NCI-H146 (cell line): ENCODE measurements around the gene GET4.
A peak's percentile ranks its signal among the peaks of the same experiment; 100 is the strongest.
"Not testable (repeated sequence)": the region's sequence is repeated elsewhere in the genome, so short reads cannot be mapped to it uniquely, and the experiment has no call there.

Experiments
- DNase-seq: peaks from one replicate; lab custom pipeline; 2025; lab: John Stamatoyannopoulos, UW

GET4 gene

DNA sequence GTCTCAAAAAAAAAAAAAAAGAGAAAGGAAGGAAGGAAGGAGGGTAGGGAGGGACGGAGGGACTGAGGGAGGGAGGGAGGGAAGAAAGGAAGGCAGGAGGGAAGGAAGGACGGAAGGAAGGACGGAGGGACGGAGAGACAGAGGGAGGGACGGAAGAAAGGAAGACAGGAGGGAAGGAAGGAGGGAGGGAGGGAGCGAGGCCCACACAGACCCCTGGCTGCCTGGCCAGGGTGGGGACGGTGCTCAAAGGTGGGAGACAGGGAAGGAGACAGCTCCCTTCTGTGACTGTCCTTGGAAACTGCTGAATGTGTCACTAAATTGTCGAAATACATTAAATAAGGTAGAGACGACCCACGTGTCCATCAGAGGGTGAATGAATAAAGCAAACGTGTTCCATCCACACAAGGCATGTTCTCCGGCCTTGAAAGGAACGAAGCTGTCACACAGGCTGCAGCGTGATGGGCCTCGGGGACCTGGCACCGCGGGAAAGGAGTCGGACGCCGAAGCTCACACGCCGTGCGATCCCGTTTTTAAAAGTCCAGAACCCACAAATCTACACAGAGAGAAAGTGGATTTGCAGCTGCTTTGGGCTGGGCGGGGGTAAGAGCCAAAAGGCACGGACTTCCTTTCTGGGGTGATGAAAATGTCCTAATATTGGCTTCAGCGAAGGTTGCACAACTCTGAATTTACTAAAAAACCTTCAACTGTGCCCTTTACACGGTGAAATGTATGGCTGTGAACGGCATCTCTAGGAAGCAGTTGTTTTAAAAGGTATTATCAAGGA, 54.8 kb downstream of the GET4 start:
- no peak for DNase-seq

DNA sequence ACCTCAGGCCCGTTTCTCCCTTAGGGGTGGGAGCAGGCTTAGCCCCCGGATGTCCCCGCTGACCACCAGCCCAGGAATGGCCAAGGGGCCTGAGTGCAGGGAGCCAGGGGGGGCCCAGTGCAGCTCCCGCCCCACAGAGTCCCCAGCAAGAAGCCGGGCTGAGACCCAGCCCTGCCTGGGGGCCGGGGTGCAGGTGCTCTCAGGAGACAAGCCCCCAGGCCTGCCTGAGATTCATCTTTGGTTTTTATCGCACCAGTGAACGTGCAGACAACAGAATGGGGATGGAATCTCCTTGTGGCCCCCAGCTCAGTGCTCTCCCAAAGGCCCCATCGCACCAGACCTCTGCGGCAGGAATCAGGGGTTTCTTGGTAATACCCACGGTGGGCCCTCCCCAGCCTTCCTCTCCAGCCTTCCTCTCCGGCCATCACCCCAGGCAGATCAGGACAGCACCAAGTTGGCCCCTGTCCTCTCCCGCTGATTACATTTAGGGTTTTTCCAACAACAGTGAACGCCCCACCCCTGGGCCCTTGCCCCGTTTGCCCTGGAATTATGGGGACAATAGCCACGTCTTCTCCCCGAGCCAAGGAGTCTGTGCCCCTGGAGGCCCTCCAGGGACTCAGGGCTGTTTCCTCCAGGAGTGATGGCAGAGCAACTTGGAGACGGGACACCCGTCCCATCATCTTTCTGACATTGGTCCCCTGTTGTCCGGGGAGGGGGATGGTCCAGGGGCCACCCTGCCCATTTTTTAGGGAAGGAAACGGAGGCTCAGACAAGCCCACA, 55.7 kb downstream of the GET4 start:
- DNase-seq = no peak

DNA sequence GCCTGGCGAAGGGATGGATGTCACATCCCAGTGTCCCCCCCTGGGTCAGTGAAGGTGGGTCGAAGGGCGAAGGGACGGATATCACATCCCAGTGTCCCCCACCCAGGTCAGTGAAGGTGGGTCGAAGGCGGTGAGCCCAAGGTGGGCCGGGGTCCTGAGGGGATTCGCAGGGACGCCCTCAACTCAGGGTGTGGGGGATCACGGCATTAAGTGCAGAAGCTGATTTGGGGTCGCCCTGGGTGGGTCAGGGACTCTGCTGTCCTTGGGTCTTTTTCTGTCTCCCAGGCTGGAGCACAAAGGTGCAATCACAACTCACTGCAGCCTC, 56.3 kb downstream of the GET4 start:
- no peak for DNase-seq

DNA sequence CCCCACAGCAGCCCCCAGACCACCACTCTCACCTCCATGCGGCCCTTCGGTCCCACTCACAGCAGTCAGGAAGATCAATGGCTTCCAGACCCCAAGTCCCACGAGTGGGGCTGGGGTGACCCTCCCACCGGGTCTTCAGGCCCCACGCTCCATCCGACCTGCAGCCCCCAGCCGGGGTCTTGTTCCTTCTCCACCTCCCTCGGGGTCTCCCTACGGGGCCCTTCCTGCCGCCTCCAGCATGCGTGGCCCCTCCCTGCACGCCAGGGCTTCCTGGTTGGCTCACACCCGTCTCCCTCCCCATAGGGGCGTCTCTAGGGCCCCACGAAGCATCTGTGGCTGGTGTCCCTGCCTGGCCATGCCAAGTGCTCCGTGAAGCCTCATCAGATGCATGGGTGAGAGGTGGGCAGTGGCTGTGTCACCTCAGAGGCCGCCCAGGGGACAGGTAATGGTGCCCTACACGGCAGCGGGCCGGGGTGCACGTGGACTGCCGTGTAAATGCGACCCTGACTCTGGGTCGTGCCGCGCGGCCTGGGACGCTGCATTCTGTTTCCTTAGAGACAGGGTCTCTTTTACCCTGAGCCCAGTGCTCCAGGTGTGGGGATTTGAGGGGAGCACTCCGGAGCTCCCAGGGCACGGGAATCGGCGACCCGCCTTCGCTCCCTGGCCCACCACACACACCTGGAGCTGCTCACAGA, 58.3 kb downstream of the GET4 start:
- no peak for DNase-seq

DNA sequence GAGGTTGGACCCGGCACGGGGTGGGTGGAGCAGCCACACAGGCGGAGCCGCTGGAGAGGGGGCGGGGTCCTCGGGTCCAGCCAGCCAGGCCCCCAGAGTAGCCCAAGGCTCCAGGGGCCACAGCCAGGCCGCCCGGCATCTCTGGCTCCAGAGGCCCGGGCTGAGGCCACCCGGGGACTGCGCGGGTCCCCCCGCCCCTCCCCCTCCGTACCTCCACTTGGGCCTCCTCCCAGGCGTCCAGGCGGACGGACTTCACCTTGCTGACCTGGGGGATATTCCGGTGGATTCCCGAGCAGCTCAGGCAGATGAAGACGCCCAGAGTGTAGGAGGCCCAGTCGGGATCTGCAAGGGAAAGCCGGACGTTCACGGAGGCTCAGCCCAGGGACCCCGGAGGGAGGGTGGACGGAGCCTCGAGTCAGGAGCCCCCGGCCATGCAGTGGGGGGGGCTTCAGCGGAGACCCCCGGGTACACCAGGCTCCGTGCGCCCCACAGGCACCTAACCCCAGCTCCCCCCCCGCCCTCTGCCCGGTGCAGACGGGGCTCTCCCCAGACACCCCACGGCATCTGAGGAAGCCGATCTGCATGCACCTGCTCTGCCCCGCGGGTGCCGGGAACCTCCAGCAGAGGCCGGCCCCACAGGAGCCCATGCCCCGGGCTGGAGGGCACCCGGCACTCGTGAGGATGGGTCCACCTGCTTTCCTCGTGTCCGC, 59.0 kb downstream of the GET4 start:
- DNase-seq = no peak

DNA sequence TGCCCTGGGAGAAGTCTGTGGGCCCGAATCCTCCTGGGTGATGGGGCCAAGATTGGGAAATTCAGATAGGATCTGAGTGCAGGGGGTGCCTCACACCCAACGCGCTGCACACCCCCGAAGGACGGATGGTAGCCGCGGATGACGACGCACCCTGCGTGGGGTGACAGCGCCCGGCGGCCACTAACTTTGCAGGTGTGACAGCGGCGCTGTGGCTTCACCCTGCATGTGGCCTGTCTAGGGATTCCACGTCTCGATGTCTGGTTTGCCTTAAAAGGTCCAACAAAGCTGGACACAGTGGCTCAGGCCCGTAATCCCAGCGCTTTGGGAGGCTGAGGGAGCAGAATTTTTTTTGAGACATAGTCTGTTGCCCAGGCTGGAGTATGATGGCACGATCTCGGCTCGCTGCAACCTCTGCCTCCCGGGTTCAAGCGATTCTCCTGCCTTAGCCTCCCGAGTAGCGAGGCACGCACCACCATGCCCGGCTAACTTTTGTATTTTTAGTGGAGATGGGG, 59.6 kb downstream of the GET4 start:
- no peak for DNase-seq

DNA sequence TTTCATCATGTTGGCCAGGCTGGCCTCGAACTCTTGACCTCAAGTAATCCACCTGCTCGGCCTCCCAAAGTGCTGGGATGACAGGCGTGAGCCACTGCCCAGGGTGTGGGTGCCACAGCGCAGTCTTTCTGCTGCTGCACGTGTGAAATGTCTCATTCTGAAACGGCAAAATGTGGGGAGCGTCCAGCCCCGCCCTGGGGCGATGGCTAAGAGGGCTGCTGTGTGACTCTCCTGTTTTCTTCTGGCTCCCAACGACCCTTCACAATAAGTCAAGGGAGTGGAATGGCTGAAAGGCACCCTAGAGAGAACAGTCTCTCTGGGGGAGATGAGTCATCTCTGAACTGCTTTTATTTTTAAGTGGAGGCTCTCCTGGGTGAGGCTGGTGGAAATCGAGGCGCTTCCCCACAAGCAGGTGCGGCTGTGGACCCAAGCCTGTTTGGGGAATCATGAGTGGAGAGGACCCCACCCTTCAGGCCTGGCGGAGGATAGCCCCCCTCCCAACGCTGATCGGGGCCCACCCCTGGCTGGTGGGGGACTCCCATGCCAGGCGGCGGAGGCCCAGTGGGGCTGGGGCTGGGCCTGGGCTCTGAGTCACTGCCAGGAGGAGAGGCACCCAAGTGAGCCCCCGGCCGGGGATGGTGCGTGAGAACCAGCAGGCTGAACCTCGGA, 60.2 kb downstream of the GET4 start:
- no peak for DNase-seq

DNA sequence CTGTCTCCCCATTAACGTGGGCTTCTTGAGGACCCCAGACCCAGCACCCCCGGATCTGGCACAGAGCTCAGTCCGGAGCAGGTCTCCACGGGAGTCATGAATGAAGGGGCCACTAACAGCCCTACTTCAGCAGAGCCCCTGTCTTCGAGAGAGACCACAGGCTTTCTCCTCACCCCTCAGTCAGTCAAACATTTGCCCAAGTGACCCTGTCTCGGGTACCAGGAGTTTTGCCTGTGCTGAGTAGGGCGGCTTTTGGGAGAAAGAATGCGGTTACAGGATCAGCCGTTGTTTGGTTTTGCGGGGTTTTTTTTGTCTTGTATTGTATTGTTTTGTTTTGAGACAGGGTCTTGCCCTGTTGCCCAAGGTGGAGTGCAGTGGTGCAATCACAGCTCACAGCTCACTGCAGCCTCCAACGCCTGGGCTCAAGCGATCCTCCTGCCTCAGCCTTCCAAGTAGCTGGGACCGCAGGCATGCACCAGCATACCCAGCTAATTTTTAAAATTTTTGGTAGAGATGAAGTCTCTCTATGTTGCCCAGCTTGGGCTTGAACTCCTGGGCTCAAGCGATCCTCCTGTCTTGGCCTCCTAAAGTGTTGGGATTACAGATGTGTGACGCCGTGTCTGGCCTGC, 61.6 kb downstream of the GET4 start:
- DNase-seq = no peak

DNA sequence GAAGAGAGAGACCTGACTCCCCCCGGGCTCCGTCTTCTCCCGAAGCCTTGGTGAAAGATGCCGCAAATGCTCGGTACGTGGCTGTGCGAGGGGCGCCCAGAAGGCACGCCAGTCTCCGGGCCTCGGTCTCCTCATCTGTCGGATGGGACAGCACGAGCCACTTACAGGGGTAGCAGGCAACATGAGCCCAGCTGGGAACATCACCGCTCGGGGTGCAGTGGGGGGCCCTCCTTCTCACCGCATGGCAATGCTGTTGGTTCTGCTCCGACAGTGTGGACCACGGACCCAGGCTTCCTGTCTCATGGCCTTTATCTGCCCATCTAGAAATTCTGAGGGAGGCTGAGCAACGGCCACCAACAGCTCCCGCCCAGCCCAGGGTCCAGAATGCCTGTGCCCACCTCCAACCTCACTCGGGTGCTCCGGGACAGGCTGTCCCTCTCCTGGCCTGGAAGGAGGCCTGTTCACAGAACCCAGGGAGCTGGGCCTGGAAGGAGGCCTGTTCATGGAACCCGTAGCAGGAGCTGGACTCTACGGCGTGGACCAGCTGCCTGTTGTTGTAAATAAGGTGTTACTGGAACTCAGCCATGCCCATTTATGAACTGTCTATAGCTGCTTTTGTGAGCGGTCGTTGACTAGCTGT, 62.3 kb downstream of the GET4 start:
- DNase-seq = no peak

DNA sequence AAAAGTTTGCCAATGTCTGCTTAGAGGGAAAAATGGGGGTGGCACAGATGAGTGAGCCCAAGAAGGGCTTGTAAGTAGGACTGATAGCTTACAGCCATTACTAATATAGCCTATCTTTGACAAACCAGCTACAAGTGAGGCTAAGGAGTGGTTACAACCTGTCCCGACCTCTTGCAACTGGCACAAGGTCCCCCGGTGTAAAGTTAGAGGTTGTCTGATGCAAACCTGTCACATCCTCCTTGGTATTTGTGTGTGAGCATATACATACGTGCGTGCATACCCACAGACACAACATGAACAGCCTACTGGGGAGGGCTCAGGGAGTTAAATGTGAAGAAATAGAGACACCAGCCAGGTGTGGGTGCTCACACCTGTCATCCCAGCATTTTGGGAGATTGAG, 63.5 kb downstream of the GET4 start:
- DNase-seq = no peak

DNA sequence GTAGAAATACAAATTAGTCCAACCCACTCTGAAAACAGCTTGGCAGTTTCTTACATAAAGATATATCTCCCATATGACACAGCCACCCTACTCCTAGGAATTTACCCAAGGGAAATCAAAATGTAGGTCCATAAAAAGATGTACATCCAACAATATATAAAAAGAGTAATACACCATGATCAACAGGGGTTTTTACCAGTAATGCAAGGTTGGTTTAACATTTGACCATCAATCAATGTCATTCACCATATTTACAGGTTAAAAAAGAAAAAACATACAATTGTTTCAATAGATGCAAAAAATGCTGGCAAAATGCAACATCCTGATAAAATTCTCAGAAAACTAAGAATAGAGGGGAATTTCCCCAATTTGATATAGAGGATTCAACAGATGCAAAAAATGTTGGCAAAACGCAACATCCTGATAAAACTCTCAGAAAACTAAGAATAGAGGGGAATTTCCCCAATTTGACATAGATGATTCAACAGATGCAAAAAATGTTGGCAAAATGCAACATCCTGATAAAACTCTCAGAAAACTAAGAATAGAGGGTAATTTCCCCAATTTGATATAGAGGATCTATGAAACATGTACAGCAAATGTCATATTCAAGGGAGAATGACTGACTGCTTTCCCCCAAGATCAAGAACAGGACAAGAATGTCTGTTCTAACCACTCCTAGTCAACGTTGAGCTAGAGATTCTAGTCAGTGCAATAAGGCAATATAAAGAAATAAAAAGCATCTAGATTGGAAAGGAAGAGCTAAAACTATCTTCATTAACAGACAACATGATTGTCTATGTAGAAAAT, 64.5 kb downstream of the GET4 start:
- DNase-seq = no peak

DNA sequence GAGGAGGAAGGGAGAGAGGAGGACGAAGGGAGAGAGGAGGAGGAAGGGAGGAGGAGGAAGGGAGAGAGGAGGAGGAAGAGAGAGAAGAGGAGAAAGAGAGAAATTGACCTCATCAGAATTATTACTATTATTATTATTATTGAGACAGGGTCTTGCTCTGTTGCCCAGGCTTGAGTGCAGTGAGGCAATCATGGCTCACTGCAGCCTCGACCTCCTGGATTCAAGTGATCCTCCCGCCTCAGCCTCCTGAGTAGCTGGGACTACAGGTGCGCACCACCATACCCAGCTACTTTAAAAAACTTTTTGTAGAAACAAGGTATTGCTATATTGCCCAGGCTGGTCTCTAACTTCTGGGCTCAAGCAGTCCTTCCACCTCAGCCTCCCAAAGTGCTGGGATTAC, 67.4 kb downstream of the GET4 start:
- not testable (repeated sequence) for DNase-seq

DNA sequence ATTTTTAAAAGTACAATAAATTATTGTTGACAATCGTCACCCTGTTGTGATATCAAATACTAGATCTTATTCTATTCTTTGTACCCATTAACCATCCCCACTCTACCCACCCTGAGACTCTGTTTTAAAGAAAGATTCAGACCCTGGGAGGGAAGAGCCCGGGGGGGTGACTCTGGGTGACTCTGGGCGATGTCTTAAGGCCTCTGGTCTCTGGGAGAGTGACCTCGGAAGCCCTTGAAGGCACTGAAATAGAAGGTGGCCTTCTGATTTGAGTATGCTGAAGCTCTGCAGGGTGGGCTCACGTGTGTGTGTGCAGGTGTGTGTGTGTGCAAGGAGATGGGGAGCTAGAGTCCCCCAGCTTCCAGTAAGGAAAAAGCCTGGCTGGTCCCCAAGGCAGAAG, 68.4 kb downstream of the GET4 start:
- no peak for DNase-seq

DNA sequence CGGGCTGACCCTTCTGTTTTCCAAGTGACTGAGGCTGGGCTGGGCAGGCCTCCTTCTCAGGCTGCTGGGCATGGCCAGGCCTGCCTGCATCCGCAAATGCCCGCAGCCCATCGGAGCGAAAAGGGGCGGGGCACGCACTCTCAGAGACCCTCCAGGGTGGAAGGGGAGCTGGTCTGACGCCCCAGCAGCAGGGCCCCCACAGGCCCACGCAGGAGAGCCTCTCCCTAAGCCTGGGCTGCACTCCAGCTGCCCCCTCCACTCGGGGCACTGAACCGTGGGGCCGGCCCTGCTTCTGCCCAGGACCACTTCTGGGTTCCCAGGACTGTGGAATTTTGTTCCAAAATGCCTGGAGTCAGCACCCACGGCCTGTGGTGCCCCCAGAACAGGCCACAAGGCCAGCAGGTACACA, 68.8 kb downstream of the GET4 start:
- DNase-seq = no peak

DNA sequence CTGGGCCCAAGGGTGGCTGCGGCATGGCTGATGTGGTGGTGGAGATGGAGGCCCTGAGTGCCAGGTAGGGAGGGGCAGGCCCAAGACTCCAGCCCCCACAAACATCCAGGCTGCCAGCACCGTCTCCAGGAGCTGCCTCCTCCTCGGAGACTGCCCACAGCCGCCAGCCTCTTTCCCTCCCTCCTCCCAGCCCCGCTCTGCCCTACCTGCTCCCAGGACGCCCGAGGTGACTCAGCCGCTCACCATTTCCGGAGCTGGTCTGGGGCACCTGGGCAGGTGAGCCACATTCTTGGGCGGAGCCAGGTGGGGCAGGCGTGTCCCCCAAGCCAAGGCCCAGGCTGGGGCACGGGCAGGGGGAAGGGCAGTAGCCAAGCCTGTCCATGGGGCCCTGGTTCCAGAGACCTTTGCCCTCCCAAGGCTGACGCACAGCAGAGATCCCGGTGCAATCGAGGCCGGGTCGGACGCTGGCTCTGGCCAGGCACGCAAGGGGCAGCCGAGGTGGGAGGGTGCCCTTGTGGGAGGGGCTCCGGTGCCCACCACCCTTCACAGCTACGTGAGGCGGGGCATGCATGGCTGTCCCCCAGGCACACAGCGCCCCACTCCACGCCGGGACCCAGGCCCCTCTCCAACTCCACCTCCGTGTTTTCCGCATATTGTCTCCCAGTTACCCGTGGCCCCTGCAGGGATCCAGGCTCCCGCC, 69.4 kb downstream of the GET4 start:
- DNase-seq = peak; percentile 65
